DMS79 treated with DMSO at 0.1 percent for 48 hours (cell line): ENCODE data around the gene EIF2S2.

Source experiments
- DNase-seq: peaks from one replicate; lab custom pipeline; 2025; lab: John Stamatoyannopoulos, UW

EIF2S2 gene

DNA sequence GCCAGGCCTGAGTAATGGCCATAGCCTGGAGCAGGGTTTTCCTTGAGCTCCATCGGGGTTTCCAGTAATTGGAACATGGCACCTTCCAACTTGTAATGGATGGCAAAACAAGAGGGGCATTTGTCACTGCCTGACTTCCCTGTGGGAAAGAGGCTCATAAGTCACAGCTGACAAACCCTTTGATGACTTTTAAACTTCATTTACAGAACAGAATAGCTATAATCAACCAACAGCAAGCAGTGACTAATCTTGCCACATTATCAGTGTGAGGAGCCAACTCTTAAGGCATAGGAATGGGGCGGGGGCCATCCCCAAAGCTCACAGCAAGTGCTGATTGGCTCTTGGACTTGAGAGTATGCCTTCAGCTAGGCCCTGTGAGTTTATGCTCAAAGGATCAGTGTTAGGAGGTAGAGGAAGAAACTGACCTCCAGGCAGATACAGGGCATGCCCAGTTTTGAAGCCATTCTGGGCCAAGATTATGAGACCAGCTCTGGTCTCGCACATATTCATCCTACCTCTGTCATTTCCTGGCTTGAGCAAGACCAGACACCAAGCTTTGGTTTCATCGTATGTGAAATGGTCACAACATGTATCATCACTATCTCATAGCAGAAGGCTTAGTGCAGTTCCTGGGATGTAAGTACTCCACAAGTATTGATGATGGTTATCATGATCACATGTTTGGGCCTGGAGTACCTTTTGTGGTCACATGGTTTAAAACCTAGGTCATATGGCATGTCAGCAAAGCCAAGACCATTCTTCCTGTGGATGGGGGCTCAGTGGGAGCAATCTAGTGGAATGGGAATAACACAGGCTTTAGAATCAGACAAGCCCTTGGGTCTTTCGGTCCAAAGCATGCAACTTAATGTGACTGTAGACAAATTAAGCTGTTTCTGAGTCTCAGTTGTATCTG, 49.2 kb downstream of the EIF2S2 start:
- no peak for DNase-seq

DNA sequence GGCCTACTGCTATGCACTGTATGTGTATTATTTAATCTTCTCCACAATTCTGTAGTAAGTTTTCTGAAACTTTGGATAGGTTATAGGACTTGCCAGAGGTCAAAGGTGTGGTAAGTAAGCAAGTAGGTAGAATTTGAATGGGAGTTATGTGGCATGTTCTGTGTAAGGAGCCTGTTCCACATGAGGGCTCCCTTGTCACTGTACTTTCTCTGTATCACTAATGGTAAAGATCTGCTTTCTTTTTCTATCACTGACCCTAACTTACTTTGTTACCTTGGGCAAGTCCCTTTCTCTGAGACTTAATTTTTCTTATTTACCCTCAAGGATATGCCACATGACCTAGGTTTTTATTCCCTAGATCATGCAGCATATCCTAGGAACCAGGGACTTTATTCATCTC, 50.3 kb downstream of the EIF2S2 start:
- DNase-seq: no peak

GRCh38 chr20:34060970-34061369, 51.1 kb downstream of the EIF2S2 start:
- no peak for DNase-seq

DNA sequence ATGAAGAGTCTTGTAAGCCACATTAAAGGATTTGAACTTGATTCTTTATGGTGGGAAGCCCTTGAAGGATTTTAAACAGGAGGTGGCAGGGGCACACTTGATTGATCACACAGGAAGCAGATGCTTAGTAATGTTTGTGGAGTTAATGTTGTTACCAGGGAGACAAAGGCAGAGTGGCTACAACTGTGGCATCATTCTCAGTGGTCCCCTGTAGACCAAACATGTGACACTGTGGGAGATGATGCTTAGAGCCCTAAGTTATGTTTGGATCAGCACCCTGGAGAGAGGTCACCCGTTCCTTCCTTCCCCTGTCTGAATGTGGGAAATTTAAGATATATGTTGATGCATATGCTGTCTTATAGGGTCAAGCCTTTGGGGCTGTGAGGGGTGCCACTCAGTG, 53.2 kb downstream of the EIF2S2 start:
- DNase-seq: no peak

GRCh38 chr20:34055290-34055689, 56.8 kb downstream of the EIF2S2 start:
- no peak for DNase-seq

- no peak for DNase-seq
Observed at GRCh38 chr20:34052414-34052813, 59.6 kb downstream of the EIF2S2 start.

DNA sequence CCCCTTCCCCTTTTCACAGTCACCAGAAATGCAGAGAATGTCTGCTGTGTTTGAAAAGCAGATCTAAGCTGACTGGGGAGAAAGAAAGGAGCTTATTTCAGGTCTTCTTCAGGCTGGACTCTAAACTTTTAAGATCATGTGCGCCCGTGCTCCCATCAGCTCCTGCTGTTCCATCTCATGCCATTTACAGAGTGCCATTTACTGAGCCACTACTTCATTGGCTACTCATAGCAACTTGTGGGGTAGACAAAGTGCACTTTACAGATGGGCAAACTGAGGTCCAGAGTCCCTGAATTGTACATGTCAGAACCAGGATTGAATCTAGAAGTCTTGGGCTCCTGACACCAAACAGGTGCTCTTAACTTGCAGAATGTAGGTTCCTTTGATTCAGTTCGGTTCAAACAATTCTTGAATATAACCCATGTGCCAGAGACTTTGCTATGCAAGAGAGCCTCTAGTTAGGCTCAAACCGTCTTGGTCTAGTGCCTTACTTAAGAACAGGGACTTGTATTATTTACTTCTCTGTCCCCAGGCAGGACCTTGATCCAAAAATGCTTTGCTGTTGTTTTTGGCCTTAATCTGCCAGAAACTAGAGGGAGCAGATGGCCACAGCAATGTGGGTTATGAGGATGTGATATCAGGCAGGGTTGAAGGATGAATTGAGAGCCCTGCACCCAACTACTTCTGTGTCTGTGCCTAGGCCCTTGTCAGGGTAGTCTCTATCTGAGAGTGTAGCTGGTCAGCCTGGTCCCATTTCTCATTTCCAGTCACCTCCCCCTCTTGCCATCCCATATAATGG, 61.9 kb downstream of the EIF2S2 start:
- no peak for DNase-seq

DNA sequence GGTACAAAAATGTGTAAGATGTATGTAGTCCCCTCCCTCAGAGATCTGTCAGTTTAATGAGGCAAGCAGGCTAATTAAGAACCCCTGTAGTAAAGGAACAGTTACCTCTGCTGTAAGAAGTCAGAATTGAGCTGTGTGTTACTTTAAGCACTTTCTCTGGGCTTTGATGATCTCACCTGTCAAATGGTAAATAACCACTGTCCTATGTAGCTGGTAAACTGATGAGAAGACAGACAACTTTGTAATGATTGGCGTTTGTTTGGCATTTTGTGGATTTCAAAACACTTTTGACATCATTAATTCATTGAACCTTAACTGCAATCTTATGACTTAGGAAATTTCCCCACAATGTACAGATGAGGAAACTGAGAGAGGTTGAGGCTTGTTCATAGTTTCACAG, 62.7 kb downstream of the EIF2S2 start:
- no peak for DNase-seq

- DNase-seq: no peak
Observed at GRCh38 chr20:34047917-34048316, 64.1 kb downstream of the EIF2S2 start.

DNA sequence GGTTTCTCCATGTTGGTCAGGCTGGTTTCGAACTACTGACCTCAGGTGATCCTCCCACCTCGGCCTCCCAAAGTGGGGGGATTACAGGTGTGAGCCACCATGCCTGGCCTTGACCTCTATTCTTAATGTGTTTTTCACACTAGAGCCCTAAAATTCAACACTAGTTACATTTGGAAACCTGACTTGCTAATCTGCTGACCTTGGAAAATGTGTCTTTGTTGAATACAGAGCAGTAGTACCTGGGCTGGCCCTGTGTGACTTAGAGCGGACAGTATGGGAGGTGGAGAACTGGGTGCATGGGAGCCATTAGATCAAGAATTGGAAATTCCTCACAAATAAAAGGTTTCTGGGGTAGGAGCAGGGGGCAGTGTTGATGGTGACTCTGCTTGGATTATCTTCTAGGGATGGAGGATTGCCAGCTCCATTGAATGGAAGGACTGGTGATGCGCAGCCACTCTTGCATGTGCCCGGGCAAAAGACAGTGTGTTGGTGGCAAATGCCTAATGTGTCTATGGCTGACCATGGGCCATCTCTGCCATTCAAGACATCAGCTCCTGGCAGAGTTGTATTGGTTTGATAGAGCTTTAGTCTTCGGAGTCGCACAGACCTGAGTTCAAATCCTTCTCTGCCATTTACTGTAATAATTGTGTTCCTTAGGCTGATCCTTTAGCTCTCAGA, 64.9 kb downstream of the EIF2S2 start:
- no peak for DNase-seq

- no peak for DNase-seq
Observed at GRCh38 chr20:34045930-34046725, 65.9 kb downstream of the EIF2S2 start.

GRCh38 chr20:34045294-34045693, 66.7 kb downstream of the EIF2S2 start:
- no peak for DNase-seq

- no peak for DNase-seq
Observed at GRCh38 chr20:34043025-34043424, 69.0 kb downstream of the EIF2S2 start.

DNA sequence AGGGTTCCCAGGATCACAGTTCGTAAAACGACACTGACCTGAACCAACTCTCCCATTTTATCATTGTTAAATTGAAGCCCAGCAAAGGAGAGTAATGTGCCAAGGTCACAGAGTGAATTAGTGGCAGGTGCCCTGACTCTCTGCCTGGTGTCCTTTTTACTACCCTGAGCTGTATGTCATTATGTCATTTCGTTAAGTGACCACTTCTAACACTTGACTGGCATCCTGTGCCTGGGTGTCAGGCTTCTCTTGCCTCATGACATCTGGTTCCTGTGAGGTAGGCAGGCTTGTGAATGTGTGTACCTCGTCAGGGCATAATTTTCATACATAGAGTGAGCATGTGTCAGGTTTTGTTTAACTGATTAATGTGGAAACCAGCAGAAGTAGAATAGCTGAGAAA, 69.8 kb downstream of the EIF2S2 start:
- peak; percentile 18 for DNase-seq

DNA sequence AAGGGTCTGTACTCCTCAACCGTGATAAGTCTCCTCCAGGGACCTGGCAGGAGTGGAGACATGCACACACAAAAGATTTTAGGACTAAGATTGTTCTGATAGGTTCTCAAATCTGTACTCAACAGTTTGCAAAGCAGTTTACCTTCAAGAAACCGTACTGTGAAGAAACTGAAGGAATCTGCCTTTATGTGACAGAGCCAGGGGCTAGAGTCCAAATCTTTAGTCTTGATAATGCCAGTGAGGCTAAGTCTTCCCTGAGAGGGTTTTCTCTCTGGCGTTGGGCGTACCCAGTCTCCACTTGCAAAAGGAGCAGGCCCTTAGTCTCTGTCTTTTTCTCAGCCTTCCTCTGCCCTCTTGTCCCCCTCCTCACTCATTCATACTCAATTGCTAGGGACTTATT, 70.8 kb downstream of the EIF2S2 start:
- no peak for DNase-seq

- no peak for DNase-seq
Observed at GRCh38 chr20:34040300-34040995, 71.6 kb downstream of the EIF2S2 start.
